GM12865 (cell line): ENCODE measurements around the gene PATE3.

Experiments used
- DNase-seq: peaks from one replicate; pipeline ENCODE4 v3.0.0; 2010; ENCODE audit warnings: low read depth
- H3K4me3 ChIP-seq: 2 replicates; pipeline ENCODE4 v1.5.1; 2011; ENCODE audit warnings: mild to moderate bottlenecking, low read depth, low read length, control low read depth
- CTCF ChIP-seq: IDR thresholded peaks from 2 replicates; pipeline ENCODE4 v1.5.1; 2011; ENCODE audit warnings: low read length, control low read depth, low read depth, inconsistent platforms; ENCODE audit not compliant: insufficient read depth; ENCODE audit errors: missing control alignments

PATE3 gene

GRCh38 chr11:125787827-125788226 lies at the start of gene PATE3:
PATE3 (plus strand) TSS chr11:125788127; CDS start chr11:125788152, 25 bp downstream.
- no peak for TF ChIP-seq CTCF
- no peak for DNase-seq
- H3K4me3 ChIP-seq: no peak within 1 kb of the TSS

- H3K4me3 ChIP-seq: no peak overlapping the region
- no peak for TF ChIP-seq CTCF
- no peak for DNase-seq
Observed at GRCh38 chr11:125740617-125741016, 47.3 kb upstream of the PATE3 start.

DNA sequence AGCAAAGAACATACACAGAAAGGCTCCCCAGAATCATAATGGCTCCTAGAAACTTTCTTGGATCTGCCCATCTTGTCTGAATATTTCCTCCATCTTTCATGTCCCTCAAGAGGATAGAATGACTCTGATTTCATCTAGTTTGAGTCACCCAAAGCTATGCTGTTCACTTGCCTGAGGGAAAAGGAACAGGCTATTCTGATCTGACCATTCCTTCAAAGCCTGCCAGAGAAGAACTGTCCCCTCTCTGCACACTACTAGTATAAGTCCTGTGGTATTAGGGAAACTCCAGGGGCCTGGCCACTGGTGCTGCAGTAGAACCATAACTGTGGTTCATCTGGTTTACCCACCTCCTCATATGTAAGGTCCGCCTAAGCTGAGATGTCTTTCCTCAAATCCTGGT lies 44.2 kb upstream of the PATE3 start:
- DNase-seq: no peak
- TF ChIP-seq CTCF: no peak
- no peak overlapping the region for H3K4me3 ChIP-seq

DNA sequence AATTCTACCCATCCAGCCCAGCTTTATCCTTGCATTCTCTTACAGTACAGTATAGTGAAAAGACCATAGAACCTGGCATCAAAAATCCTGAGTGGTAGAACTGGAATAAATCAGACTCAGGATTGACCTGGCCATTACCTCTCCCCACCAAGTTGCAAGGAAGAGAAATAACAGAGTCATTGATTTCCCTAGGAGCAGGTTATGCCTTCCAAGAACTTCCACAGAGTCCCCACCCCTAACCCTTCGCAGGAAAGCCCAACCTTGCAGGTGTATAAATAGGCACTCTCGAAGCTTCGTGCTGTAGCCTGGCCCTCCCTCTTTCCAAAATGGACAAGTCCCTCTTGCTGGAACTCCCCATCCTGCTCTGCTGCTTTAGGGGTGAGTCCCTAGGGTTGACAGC lies 41.9 kb upstream of the PATE3 start, which contains the start of gene PATE1:
Gene PATE1 (plus strand): TSS at position 301 of the 400 bp plus-strand sequence. CDS start 26 bp downstream, at position 327.
- DNase-seq: no peak

GRCh38 chr11:125750629-125751028 lies 37.3 kb upstream of the PATE3 start:
- H3K4me3 ChIP-seq: no peak overlapping the region
- no peak for DNase-seq
- no peak for TF ChIP-seq CTCF

More for the DNA sequence above, 41.9 kb upstream of the PATE3 start, which contains the start of gene PATE1:
- H3K4me3 ChIP-seq: no peak within 1 kb of the TSS
- no peak for TF ChIP-seq CTCF

DNA sequence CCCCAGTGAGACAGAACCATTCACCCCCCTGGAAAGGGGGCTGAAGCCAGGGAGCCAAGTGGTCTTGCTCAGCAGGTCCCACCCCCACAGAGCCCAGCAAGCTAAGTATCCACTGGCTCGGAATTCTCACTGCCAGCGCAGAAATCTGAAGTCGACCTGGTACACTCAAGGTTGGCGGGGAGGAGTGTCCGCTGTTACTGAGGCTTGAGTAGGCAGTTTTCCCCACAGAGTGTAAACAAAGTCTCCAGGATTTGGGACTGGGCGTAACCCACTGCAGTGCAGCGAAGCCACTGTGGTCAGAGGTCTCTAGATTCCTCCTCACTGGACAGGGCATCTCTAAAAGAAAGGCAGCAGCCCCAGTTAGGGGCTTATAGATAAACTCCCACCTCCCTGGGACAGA lies 31.9 kb upstream of the PATE3 start:
- H3K4me3 ChIP-seq: no peak overlapping the region
- DNase-seq: no peak
- no peak for TF ChIP-seq CTCF

- no peak overlapping the region for H3K4me3 ChIP-seq
- TF ChIP-seq CTCF: no peak
- no peak for DNase-seq
Observed at GRCh38 chr11:125762445-125762844, 25.5 kb upstream of the PATE3 start.
